GM19035 (cell line): ENCODE results near the gene USP37.

ENCODE experiments used
- ATAC-seq: cut with Tn5 transposase; IDR thresholded peaks from one replicate; pipeline ENCODE4 v1.9.1; 2021; ENCODE audit not compliant: unreplicated experiment

Gene USP37

GRCh38 chr2:218477247-218477646, 90.9 kb downstream of the USP37 start:
- ATAC-seq = no peak

- ATAC-seq = no peak
Measured at GRCh38 chr2:218476676-218477075, 91.5 kb downstream of the USP37 start.

DNA sequence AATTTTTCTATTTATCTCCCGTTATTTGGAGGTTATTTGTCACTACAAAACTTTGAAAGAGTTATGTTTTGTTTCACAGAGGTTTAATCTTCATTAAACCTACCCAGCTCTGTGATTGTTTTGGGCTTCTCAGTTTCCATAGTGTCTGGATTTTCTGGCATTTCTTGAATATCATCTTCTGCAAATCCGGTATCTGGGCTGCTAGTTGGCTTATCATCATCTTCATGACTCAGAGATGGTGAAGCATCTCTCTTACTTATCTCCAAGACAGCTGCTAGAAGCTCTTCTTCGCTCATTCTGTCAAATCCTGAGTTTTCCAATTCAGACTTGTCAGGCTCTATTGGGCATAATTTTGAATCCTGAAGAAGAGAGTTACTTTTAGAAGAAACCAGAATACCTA, 93.6 kb downstream of the USP37 start:
- no peak for ATAC-seq

DNA sequence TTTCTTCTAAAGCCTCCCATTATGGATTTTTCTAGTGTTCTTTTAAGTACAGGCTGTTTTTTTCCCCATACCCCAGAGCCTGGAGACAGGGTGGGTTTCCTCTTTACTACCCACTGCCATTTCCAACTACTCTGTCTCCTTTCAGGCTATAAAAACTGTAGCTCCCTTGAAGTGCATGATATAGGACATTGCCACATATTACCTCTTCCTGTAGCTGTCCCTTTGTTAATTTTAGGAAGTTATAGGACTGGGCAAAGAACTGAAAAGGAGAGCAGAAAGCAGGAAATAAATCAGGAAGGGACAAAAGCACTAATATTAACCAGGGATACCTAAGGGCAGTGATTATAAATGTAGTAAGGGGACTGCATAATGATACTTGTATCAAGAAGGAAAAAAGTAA, 95.2 kb downstream of the USP37 start:
- ATAC-seq = no peak

GRCh38 chr2:218471982-218472381, 96.2 kb downstream of the USP37 start:
- no peak for ATAC-seq

DNA sequence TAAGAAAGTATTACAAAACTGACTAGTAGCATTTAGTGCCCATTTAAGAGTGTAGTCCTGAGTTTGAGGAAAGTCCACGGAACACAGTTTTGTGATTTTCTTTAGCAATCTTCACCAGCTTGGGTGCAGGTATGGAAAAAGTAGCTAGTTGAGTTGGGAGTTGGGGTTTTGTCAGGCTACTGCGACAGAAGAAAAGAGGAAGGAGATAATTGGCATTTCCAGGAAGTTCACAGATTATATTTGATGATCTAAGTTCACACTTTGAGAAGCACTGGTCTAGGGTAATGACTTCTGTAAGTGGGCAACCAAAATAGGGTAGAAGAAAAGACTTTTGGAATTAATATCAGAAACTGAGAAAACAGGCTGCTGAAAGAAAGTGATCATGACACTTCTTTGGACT, 97.1 kb downstream of the USP37 start:
- ATAC-seq = no peak

DNA sequence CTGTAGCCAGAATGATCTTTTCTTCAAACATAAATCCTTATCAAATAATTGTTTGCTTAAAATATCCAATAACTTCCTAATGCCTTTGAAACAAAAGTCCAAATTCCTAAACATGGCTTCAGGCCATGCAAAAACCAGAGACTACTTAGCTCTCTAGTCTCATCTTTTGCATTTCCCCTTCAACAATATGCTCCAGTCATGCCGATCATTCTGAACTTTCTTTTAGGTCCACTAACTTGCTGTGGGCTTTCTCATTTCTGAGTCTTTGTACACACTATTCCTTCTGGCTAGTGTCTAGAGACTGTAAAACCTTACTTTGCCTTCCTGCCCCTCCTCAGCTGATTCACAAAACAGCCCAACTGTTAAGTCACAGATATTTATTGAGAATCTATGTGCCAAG, 97.7 kb downstream of the USP37 start:
- no peak for ATAC-seq

DNA sequence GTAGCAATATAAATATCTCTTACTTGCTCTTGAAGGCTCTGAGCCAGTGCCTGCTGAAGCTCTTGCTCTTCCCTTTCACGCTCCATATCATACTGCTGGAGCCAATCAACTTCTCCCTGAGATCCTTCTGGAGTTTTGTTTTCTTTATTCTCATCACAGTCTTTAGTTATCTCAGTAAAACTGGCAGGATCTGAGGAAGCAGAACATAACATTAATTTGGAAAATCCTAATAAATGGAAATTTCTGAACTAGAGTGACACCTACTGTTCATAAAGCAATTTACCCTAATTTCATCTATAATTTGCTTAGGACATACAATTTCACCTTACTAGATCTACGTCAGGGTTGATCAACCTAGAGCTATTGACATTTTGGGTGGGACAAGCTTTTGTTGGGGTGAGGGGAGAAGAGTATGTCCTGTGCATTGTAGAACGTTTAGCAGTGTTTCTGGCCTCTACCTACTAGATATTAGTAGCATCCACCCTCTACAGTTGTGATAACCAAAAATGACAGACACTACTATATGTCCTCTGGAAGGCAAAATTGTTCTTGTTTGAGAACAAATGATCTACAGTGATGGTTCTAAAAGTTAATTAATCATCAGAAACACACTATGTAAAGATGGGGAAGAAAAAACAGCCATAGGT, 102.0 kb downstream of the USP37 start:
- no peak for ATAC-seq

GRCh38 chr2:218458598-218458997, 109.6 kb downstream of the USP37 start:
- no peak for ATAC-seq

GRCh38 chr2:218456849-218457248, 111.3 kb downstream of the USP37 start:
- no peak for ATAC-seq

- ATAC-seq = no peak
Measured at GRCh38 chr2:218452079-218452478, 116.1 kb downstream of the USP37 start.

- ATAC-seq = no peak
Measured at GRCh38 chr2:218448934-218449333, 119.2 kb downstream of the USP37 start.

- no peak for ATAC-seq
Measured at GRCh38 chr2:218447072-218447471, 121.1 kb downstream of the USP37 start.

DNA sequence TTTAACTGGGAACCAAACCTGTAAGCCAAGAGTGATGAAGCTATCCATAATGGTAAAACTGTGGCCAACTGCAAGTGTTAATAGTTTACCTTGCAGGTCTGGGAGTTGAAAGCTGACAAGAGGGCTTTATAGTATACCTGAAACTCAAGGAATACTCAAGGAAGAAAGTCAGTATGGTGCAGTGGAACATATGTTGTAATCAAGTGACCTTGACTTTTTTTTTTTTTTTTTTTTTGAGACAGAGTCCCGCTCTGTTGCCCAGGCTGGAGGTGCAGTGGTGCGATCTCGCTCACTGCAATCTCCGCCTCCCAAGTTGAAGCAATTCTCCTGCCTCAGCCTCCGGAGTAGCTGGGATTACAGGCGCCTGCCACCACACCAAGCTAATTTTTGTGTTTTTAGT, 121.6 kb downstream of the USP37 start:
- no peak for ATAC-seq

- ATAC-seq = no peak
Measured at GRCh38 chr2:218445602-218446001, 122.5 kb downstream of the USP37 start.

GRCh38 chr2:218444692-218445357, 123.3 kb downstream of the USP37 start:
- no peak for ATAC-seq

- no peak for ATAC-seq
Measured at GRCh38 chr2:218438596-218438995, 129.6 kb downstream of the USP37 start.

DNA sequence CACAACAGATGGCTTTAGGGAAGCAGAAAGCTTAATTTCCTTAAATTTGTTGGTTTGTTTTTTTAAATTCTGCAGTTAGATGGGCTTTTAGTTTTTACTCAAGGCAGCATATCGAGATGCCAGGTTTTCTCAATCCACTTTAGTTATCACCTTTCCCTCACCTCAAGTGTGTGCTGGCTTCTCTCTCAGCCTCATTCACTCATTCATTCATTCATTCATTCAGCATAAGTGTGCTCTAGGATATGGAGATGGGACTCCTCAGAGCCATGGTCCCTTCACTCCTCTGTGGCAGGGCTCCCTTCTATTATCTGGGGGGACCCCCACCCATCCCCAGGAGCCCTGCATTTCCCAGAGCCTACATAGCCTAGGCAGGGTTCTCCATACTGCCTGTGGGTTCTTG, 130.2 kb downstream of the USP37 start:
- no peak for ATAC-seq

DNA sequence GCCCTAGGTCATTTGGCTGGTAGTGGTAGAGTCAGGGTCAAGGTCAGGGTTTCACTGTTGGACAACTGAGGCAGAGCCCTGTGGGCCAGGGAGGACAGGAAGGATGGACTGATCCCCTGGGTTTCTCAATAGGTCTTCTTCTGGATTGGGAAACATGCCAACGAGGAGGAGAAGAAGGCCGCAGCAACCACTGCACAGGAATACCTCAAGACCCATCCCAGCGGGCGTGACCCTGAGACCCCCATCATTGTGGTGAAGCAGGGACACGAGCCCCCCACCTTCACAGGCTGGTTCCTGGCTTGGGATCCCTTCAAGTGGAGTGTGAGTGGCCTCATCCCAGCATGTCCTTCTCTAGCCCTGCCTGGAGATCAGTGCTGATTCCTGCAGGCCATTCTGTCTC, 131.2 kb downstream of the USP37 start:
- ATAC-seq = no peak

GRCh38 chr2:218435003-218435982, 132.9 kb downstream of the USP37 start:
- no peak for ATAC-seq

- ATAC-seq = no peak
Measured at GRCh38 chr2:218434456-218434855, 133.7 kb downstream of the USP37 start.
